ENCODE data around the gene RP9. TPM values are rescaled to one million over a fixed set of nuclear protein-coding genes. Genes with fewer than 3 reads are reported as not detected.

RP9 gene
- total and polyA plus RNA-seq, 2 of the 4 experiments (the other 2 are of a cell fraction), result 9.5 to 18.1 TPM

DNA sequence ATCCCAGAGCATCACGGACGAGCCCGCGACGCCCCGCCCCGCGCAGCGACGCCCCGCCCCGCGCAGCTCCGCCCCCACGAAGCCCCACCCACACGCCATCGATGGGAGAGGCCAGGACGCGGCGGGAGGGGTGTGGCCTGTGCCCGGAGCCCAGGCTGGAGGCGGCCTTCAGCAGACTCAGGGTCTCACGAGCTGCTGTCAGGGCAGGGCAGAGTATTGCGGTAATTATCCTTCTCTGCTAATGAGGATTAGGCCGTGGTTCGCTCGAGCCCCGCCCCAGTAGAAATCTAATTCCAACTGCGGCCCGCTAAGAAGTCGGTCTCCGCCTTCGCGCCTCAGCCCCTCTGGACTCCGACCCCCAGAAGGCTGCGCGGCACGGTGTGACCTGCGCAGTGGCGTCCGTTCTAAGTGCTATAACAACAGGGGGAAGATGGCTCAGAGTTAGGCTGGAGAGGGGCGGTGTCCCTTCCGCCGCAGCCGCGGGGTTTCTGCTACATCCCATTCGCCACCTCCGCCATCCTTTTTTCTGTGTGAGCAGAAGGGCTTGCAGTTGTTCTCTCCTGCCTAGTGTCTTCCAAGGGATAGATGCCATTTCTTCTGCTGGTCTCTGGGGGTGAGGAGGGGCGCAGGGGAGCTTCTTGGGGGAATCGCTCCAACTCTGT is 46.3 kb downstream of the RP9 start:
- H3K4me3 ChIP-seq (ENCODE audit: insufficient read depth, low read depth, low read length), result peak overlapping the region; percentile 72
- H3K9ac ChIP-seq (ENCODE audit: low read depth, low read length), result peak overlapping the region; percentile 97
- H2BK120ac ChIP-seq (ENCODE audit: low read depth, low read length), result peak overlapping the region; percentile 91
- H2BK5ac ChIP-seq (ENCODE audit: low read depth, low read length, poor library complexity, severe bottlenecking), result peak overlapping the region; percentile 97
- peak overlapping the region; percentile 95 for H2AFZ ChIP-seq (replicated peaks; ENCODE audit: low read length, poor library complexity)
- no peaks in the 10 kb centered on the region for H3K27me3 ChIP-seq (ENCODE audit: control insufficient read depth, insufficient read depth, low read length)
- peak overlapping the region; percentile 16; the same call in 1 of the 2 replicates for H2BK20ac ChIP-seq (ENCODE audit: low read depth, low read length)
- no peaks in the 10 kb centered on the region for H3K4me1 ChIP-seq (ENCODE audit: control insufficient read depth, insufficient read depth, low read length)
- H4K5ac ChIP-seq (ENCODE audit: low read depth, low read length), result peak overlapping the region; percentile 93
- peak overlapping the region; percentile 88; the same call in 1 of the 3 replicates for H2BK15ac ChIP-seq (ENCODE audit: low read depth, low read length)
- peak overlapping the region; percentile 94 for H3K18ac ChIP-seq (ENCODE audit: low read depth, low read length)
- DNase-seq, result peak; percentile 93
- H3K56ac ChIP-seq (ENCODE audit: extremely low read depth, insufficient read depth, low read length), result peak overlapping the region; percentile 97
- WGBS, 2 experiments (ENCODE audit: extremely low coverage in 2 of 2, insufficient read length in 1 of 2), result no CpG with 5 or more reads among the region's 50 CpGs
- H3K9me3 ChIP-seq (ENCODE audit: control insufficient read depth, insufficient read depth, low read length), result no peaks in the 10 kb centered on the region
- peaks cover 16% of the 10 kb centered on the region; the same call in 1 of the 2 replicates for H4K20me1 ChIP-seq (ENCODE audit: insufficient read depth, low read length)
- peak overlapping the region; percentile 97 for H3K4ac ChIP-seq (ENCODE audit: low read depth, low read length)
- intact Hi-C loops (cut with micrococcal nuclease) (loop anchor here (5.0 kb wide), 1 partner anchor 171 kb away; the partner anchor contains the start of gene KBTBD2), dilution Hi-C loops (cut with HindIII; ENCODE audit: low sequenced_read_pairs, unreplicated experiment) (no loop called here), in situ Hi-C loops (cut with MboI; ENCODE audit: low sequenced_read_pairs) (no loop called here)
- peak overlapping the region; percentile 97 for H3K27ac ChIP-seq (ENCODE audit: insufficient read depth, low read length)
- H3K9me1 ChIP-seq (ENCODE audit: insufficient read depth, low read length), result no peaks in the 10 kb centered on the region
- H2AK9ac ChIP-seq (replicated peaks; ENCODE audit: low read depth, low read length, poor library complexity), result peak overlapping the region; percentile 93
- peak overlapping the region; percentile 86 to 98 for H4K8ac ChIP-seq (ENCODE audit: low read depth in 2 of 2, low read length in 2 of 2)
- peak overlapping the region; percentile 90 for H4K91ac ChIP-seq (ENCODE audit: insufficient read depth, low read depth, low read length)
- H3K36me3 ChIP-seq (ENCODE audit: control insufficient read depth, insufficient read depth, low read length), result no peaks in the 10 kb centered on the region; the same call in 1 of the 2 replicates
- TF ChIP-seq BHLHE40 (IDR thresholded peaks at IDR 0.05; ENCODE audit: low read depth, low read length) (no peak), SMC3 (IDR thresholded peaks at IDR 0.05; ENCODE audit: low read depth, low read length) (no peak), MAZ (IDR thresholded peaks at IDR 0.05; ENCODE audit: borderline replicate concordance, low read depth, low read length) (peak; percentile 11; the same call in 1 of the 2 replicates), POLR2A (IDR thresholded peaks at IDR 0.05; ENCODE audit: low read depth, low read length) (peak; percentile 60; the same call in 1 of the 2 replicates), RAD21 (IDR thresholded peaks at IDR 0.05; ENCODE audit: low read length) (no peak)
- TF ChIP-seq, protein P1, sequence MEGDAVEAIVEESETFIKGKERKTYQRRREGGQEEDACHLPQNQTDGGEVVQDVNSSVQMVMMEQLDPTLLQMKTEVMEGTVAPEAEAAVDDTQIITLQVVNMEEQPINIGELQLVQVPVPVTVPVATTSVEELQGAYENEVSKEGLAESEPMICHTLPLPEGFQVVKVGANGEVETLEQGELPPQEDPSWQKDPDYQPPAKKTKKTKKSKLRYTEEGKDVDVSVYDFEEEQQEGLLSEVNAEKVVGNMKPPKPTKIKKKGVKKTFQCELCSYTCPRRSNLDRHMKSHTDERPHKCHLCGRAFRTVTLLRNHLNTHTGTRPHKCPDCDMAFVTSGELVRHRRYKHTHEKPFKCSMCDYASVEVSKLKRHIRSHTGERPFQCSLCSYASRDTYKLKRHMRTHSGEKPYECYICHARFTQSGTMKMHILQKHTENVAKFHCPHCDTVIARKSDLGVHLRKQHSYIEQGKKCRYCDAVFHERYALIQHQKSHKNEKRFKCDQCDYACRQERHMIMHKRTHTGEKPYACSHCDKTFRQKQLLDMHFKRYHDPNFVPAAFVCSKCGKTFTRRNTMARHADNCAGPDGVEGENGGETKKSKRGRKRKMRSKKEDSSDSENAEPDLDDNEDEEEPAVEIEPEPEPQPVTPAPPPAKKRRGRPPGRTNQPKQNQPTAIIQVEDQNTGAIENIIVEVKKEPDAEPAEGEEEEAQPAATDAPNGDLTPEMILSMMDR (conservative IDR thresholded peaks at IDR 0.05; ENCODE audit: low read depth, low read length), result no peak
- peak overlapping the region; percentile 77 for H3K4me2 ChIP-seq (ENCODE audit: low read depth, low read length)
- ChIA-PET POLR2A (ENCODE audit: unreplicated experiment) (interaction anchor here (1.3 kb wide), 1 partner anchor 10 kb away, joined by 3 read pairs; no protein-coding TSS in a partner anchor), CTCF (interaction anchor here (1.0 kb wide), 2 partner anchors 13 to 46 kb away, joined by 3 read pairs; partner anchors contain the start of gene RP9)
- peak overlapping the region; percentile 48; the same call in 1 of the 2 replicates for H2AK5ac ChIP-seq (ENCODE audit: low read depth, low read length)
- H3K14ac ChIP-seq (replicated peaks; ENCODE audit: low read depth, low read length), result peak overlapping the region; percentile 97
- peak overlapping the region; percentile 82 for H3K23ac ChIP-seq (ENCODE audit: low read depth, low read length)
- no TSS peak for BruUV-seq (replicated peaks)
- peak; percentile 98 for ATAC-seq (ENCODE audit: low read depth)
- peaks cover 8 to 32% of the 10 kb centered on the region in 2 experiments; a peak in 3 of 4 replicates for H3K79me1 ChIP-seq (ENCODE audit: low read depth in 1 of 2, low read length in 2 of 2)
